CD4-positive, alpha-beta memory T cell (primary cell): ENCODE data around the gene DCK. TPM values are rescaled to one million over a fixed set of nuclear protein-coding genes. Genes with fewer than 3 reads are reported as not detected.

Source experiments
- CTCF ChIA-PET: fragments of 350-600 bp; sonication (Branson Sonifier 250); formaldehyde crosslinking; loops from one replicate; lab custom pipeline; 2021; ENCODE audit warnings: inconsistent platforms; ENCODE audit not compliant: partially characterized antibody; lab: Charles Lee
- POLR2A ChIA-PET: fragments of 350-600 bp; sonication (Branson Sonifier 250); formaldehyde crosslinking; loops from one replicate; lab custom pipeline; 2021; ENCODE audit not compliant: partially characterized antibody; lab: Charles Lee
- DNase-seq, 5 donors: peaks; one replicate each; pipeline versions ENCODE4 v3.0.0 to v3.0.0-alpha.2; 2020 to 2022; ENCODE audit warnings: mixed read lengths in 1 of 5
- H3K27ac ChIP-seq: one replicate; pipeline ENCODE4 v1.7.0; 2013; ENCODE audit warnings: low read depth, low read length
- H3K27me3 ChIP-seq: 2 replicates; pipeline ENCODE4 v1.7.0; 2013; ENCODE audit warnings: mild to moderate bottlenecking, low read length, moderate library complexity; ENCODE audit not compliant: insufficient read depth
- H3K36me3 ChIP-seq: 2 replicates; pipeline ENCODE4 v1.7.0; 2013; ENCODE audit warnings: mild to moderate bottlenecking, low read length, moderate library complexity; ENCODE audit not compliant: insufficient read depth
- H3K4me1 ChIP-seq: 2 replicates; pipeline ENCODE4 v1.7.0; 2013; ENCODE audit warnings: mild to moderate bottlenecking, low read length, moderate library complexity; ENCODE audit not compliant: insufficient read depth
- H3K4me3 ChIP-seq, 2 donors: one replicate each; pipeline ENCODE4 v1.7.0; 2013; ENCODE audit warnings: low read length in 2 of 2, mild to moderate bottlenecking in 1 of 2
- H3K9me3 ChIP-seq, 2 donors: one replicate each; pipeline ENCODE4 v1.7.0; 2013; ENCODE audit warnings: low read length in 2 of 2, control low read depth in 1 of 2; ENCODE audit not compliant: control insufficient read depth in 1 of 2
- H3K27ac Mint-ChIP-seq, 7 donors: one replicate each; pipeline ENCODE4 v1.8.0; 2020 to 2021; ENCODE audit warnings: mixed read lengths in 7 of 7, mild to moderate bottlenecking in 6 of 7, inconsistent platforms in 3 of 7, moderate library complexity in 3 of 7
- H3K27me3 Mint-ChIP-seq, 2 donors: one replicate each; pipeline ENCODE4 v1.8.0; 2020 to 2021; ENCODE audit warnings: mixed read lengths in 2 of 2
- H3K36me3 Mint-ChIP-seq, 2 donors: one replicate each; pipeline ENCODE4 v1.8.0; 2020 to 2021; ENCODE audit warnings: mixed read lengths in 2 of 2, inconsistent platforms in 1 of 2, mild to moderate bottlenecking in 1 of 2
- H3K4me1 Mint-ChIP-seq, 4 donors: one replicate each; pipeline ENCODE4 v1.8.0; 2020 to 2021; ENCODE audit warnings: mixed read lengths in 4 of 4, mild to moderate bottlenecking in 1 of 4
- H3K4me3 Mint-ChIP-seq, 8 donors: one replicate each; pipeline ENCODE4 v1.8.0; 2020 to 2021; ENCODE audit warnings: mixed read lengths in 8 of 8, mild to moderate bottlenecking in 7 of 8, moderate library complexity in 6 of 8, inconsistent platforms in 3 of 8
- H3K9me3 Mint-ChIP-seq, 8 donors: one replicate each; pipeline ENCODE4 v1.8.0; 2020 to 2021; ENCODE audit warnings: mixed read lengths in 8 of 8, mild to moderate bottlenecking in 5 of 8, inconsistent platforms in 3 of 8, moderate library complexity in 1 of 8
- intact Hi-C: fragments of 100-400 bp; cut with micrococcal nuclease; formaldehyde crosslinking; loops from one replicate; pipeline ENCODE4 v1.15.1; 2023
- polyA plus RNA-seq, 2 donors: library from polyadenylated mRNA; unstranded; fragments of 300-500 nt; fragmentation: Illumina TruSeq; gene quantifications; one replicate each; pipeline ENCODE4 v1.2.3, GENCODE V29; 2021
- total RNA-seq, 2 experiments: library from RNA; stranded (reverse); gene quantifications; one replicate each; pipeline ENCODE4 v1.2.3, GENCODE V29; 2021

DCK gene
- total and polyA plus RNA-seq, 4 experiments from 2014 or later, result 54.7 to 134 (median 73.1) TPM

- ChIA-PET POLR2A (no interaction called here), CTCF (no interaction called here)
- intact Hi-C loops, result no loop called here
- H3K4me1 Mint-ChIP-seq, result no peaks in the 10 kb centered on the region
- H3K9me3 ChIP-seq, result no peaks in the 10 kb centered on the region
- no peak overlapping the region for H3K27ac Mint-ChIP-seq
- DNase-seq, result no peak
- H3K27ac ChIP-seq, result no peak overlapping the region
- no peaks in the 10 kb centered on the region for H3K36me3 Mint-ChIP-seq
- H3K36me3 ChIP-seq, result no peaks in the 10 kb centered on the region
- no peaks in the 10 kb centered on the region for H3K4me1 ChIP-seq
- H3K27me3 Mint-ChIP-seq, result peaks cover 0 to 3% of the 10 kb centered on the region in 2 donors
- no peaks in the 10 kb centered on the region for H3K9me3 Mint-ChIP-seq
- no peak overlapping the region for H3K4me3 Mint-ChIP-seq
- H3K27me3 ChIP-seq, result no peaks in the 10 kb centered on the region
- H3K4me3 ChIP-seq, result no peak overlapping the region
Observed at GRCh38 chr4:71064521-71064920, 71.1 kb downstream of the DCK start.

- Histone ChIP-seq H3K27me3 (no peaks in the 10 kb centered on the region), H3K4me3 (no peak overlapping the region), H3K27ac (no peak overlapping the region), H3K9me3 (no peaks in the 10 kb centered on the region), H3K4me1 (no peaks in the 10 kb centered on the region), H3K36me3 (no peaks in the 10 kb centered on the region)
- intact Hi-C loops, result no loop called here
- CTCF ChIA-PET, result no interaction called here
- POLR2A ChIA-PET, result no interaction called here
- H3K36me3 Mint-ChIP-seq, result no peaks in the 10 kb centered on the region
- no peak overlapping the region for H3K27ac Mint-ChIP-seq
- DNase-seq, result no peak
- H3K4me3 Mint-ChIP-seq, result no peak overlapping the region
- peaks cover 0 to 3% of the 10 kb centered on the region in 2 donors for H3K27me3 Mint-ChIP-seq
- no peaks in the 10 kb centered on the region for H3K4me1 Mint-ChIP-seq
- H3K9me3 Mint-ChIP-seq, result no peaks in the 10 kb centered on the region
Observed at GRCh38 chr4:71065991-71066510, 72.6 kb downstream of the DCK start.

GRCh38 chr4:71066737-71067716 lies 73.6 kb downstream of the DCK start:
- no peak overlapping the region for H3K27ac ChIP-seq
- H3K27ac Mint-ChIP-seq, result no peak overlapping the region
- H3K4me3 ChIP-seq, result no peak overlapping the region
- no peaks in the 10 kb centered on the region for H3K4me1 ChIP-seq
- H3K4me1 Mint-ChIP-seq, result no peaks in the 10 kb centered on the region
- no peaks in the 10 kb centered on the region for H3K27me3 ChIP-seq
- ChIA-PET CTCF (interaction anchor here (0.8 kb wide), 1 partner anchor 117 kb away, joined by 3 read pairs; no protein-coding TSS in a partner anchor), POLR2A (interaction anchor here (0.6 kb wide), 1 partner anchor 139 kb away, joined by 4 read pairs; no protein-coding TSS in a partner anchor)
- H3K4me3 Mint-ChIP-seq, result no peak overlapping the region
- peaks cover 0 to 3% of the 10 kb centered on the region in 2 donors for H3K27me3 Mint-ChIP-seq
- DNase-seq, result no peak
- no peaks in the 10 kb centered on the region for H3K36me3 ChIP-seq
- intact Hi-C loops, result no loop called here
- H3K9me3 Mint-ChIP-seq, result no peaks in the 10 kb centered on the region
- H3K36me3 Mint-ChIP-seq, result no peaks in the 10 kb centered on the region
- no peaks in the 10 kb centered on the region for H3K9me3 ChIP-seq

GRCh38 chr4:71069063-71069462 lies 75.6 kb downstream of the DCK start:
- Histone ChIP-seq H3K4me1 (no peaks in the 10 kb centered on the region), H3K36me3 (no peaks in the 10 kb centered on the region), H3K4me3 (no peak overlapping the region), H3K27me3 (no peaks in the 10 kb centered on the region), H3K9me3 (no peaks in the 10 kb centered on the region), H3K27ac (no peak overlapping the region)
- DNase-seq, result no peak
- Mint-ChIP-seq H3K27me3 (peaks cover 0 to 6% of the 10 kb centered on the region in 2 donors), H3K27ac (no peak overlapping the region), H3K9me3 (no peaks in the 10 kb centered on the region), H3K4me1 (no peaks in the 10 kb centered on the region), H3K4me3 (no peak overlapping the region), H3K36me3 (no peaks in the 10 kb centered on the region)
- ChIA-PET CTCF (interaction anchor here (0.6 kb wide), 1 partner anchor 31 kb away, joined by 3 read pairs; no protein-coding TSS in a partner anchor), POLR2A (no interaction called here)
- intact Hi-C loops, result no loop called here

- Histone ChIP-seq H3K27me3 (no peaks in the 10 kb centered on the region), H3K36me3 (no peaks in the 10 kb centered on the region), H3K4me3 (no peak overlapping the region), H3K4me1 (no peaks in the 10 kb centered on the region), H3K9me3 (no peaks in the 10 kb centered on the region), H3K27ac (no peak overlapping the region)
- H3K36me3 Mint-ChIP-seq, result no peaks in the 10 kb centered on the region
- ChIA-PET CTCF (interaction anchor here (0.6 kb wide), 1 partner anchor 30 kb away, joined by 3 read pairs; no protein-coding TSS in a partner anchor), POLR2A (no interaction called here)
- no peak overlapping the region for H3K4me3 Mint-ChIP-seq
- no peaks in the 10 kb centered on the region for H3K9me3 Mint-ChIP-seq
- no peak for DNase-seq
- H3K27ac Mint-ChIP-seq, result no peak overlapping the region
- intact Hi-C loops, result no loop called here
- H3K4me1 Mint-ChIP-seq, result no peaks in the 10 kb centered on the region
- peaks cover 1 to 8% of the 10 kb centered on the region in 2 donors for H3K27me3 Mint-ChIP-seq
Observed at GRCh38 chr4:71070015-71070414, 76.6 kb downstream of the DCK start.

- Histone ChIP-seq H3K4me3 (no peak overlapping the region), H3K27ac (no peak overlapping the region), H3K4me1 (no peaks in the 10 kb centered on the region), H3K36me3 (no peaks in the 10 kb centered on the region), H3K27me3 (no peaks in the 10 kb centered on the region), H3K9me3 (no peaks in the 10 kb centered on the region)
- Mint-ChIP-seq H3K36me3 (no peaks in the 10 kb centered on the region), H3K27ac (peak overlapping the region in 1 of 7 donors; percentile 35), H3K4me3 (no peak overlapping the region), H3K4me1 (no peaks in the 10 kb centered on the region), H3K9me3 (no peaks in the 10 kb centered on the region), H3K27me3 (peaks cover 3 to 7% of the 10 kb centered on the region in 2 donors)
- POLR2A ChIA-PET, result no interaction called here
- intact Hi-C loops, result no loop called here
- DNase-seq, result no peak
- CTCF ChIA-PET, result no interaction called here
Observed at GRCh38 chr4:71074452-71075299, 81.2 kb downstream of the DCK start.
